Lung (tissue), 12 donors: ENCODE data around the gene RPRD1B. TPM values are rescaled to one million over a fixed set of nuclear protein-coding genes. Genes with fewer than 3 reads are reported as not detected.

Experiments
- ATAC-seq: fragments of 200-7000 bp; cut with Tn5 transposase; one replicate; pipeline ENCODE4 v1.9.1; 2020; ENCODE audit warnings: moderate number of reproducible peaks; ENCODE audit not compliant: insufficient read depth, low FRiP score
- DNase-seq, 3 donors: peaks; one replicate each; pipeline ENCODE4 v3.0.0-alpha.2; 2013 to 2017
- H3K27ac ChIP-seq, 2 donors: one replicate each; pipeline ENCODE4 v1.5.1; 2013; ENCODE audit warnings: mild to moderate bottlenecking in 2 of 2, moderate library complexity in 2 of 2, control low read depth in 1 of 2, inconsistent platforms in 1 of 2, low read depth in 1 of 2, low read length in 1 of 2
- H3K27me3 ChIP-seq, 3 donors: one replicate each; pipeline ENCODE4 v1.5.1; 2013; ENCODE audit warnings: low read length in 2 of 3; ENCODE audit not compliant: control insufficient read depth in 3 of 3, insufficient read depth in 3 of 3
- H3K36me3 ChIP-seq, 4 donors: one replicate each; pipeline ENCODE4 v1.5.1; 2013; ENCODE audit warnings: low read length in 4 of 4, mild to moderate bottlenecking in 1 of 4, moderate library complexity in 1 of 4; ENCODE audit not compliant: control insufficient read depth in 4 of 4, insufficient read depth in 4 of 4
- H3K4me1 ChIP-seq, 5 donors: one replicate each; pipeline ENCODE4 v1.5.1; 2013; ENCODE audit warnings: low read length in 5 of 5, mild to moderate bottlenecking in 2 of 5, moderate library complexity in 1 of 5; ENCODE audit not compliant: control insufficient read depth in 5 of 5, insufficient read depth in 5 of 5
- H3K4me3 ChIP-seq: one replicate; pipeline ENCODE4 v1.5.1; 2013; ENCODE audit warnings: mild to moderate bottlenecking, control low read depth, moderate library complexity
- H3K9ac ChIP-seq, 2 donors: one replicate each; pipeline ENCODE4 v1.5.1; 2013; ENCODE audit warnings: low read length in 2 of 2, control low read depth in 1 of 2; ENCODE audit not compliant: insufficient read depth in 1 of 2
- H3K9me3 ChIP-seq, 4 donors: one replicate each; pipeline ENCODE4 v1.5.1; 2013; ENCODE audit warnings: low read length in 3 of 4, mild to moderate bottlenecking in 1 of 4, moderate library complexity in 1 of 4; ENCODE audit not compliant: control insufficient read depth in 4 of 4, insufficient read depth in 3 of 4
- CTCF ChIP-seq: IDR thresholded peaks from 2 replicates; pipeline ENCODE4 v1.5.1; 2012; ENCODE audit warnings: mild to moderate bottlenecking; ENCODE audit errors: control extremely low read depth, extremely low read depth
- WGBS, 2 donors: extraction: QIAGEN DNeasy Blood & Tissue Kit; methylation state at CpG; one replicate each; pipeline ENCODE4 v1.1.7; 2013; 5-methylcytosine and 5-hydroxymethylcytosine counted together
- polyA plus RNA-seq, 2 donors: library from polyadenylated mRNA; stranded (reverse); fragments of 200-250 nt; gene quantifications; one replicate each; pipeline ENCODE4 v1.2.1, GENCODE V29; 2013
- total RNA-seq, 2 donors: library from RNA; depleted of rRNA in 1 of 2; stranded (reverse); fragments of >200 nt in 1 of 2; gene quantifications; one replicate each; pipeline ENCODE4 v1.2.1, GENCODE V29; 2014 to 2021
- donor health status: control.
- donor health status: control.
- donor health status: Bipolar disorder and iron deficiency.
- donor health status: healthy.
- donor health status: DM: yes; HTN: yes; CAD: no.

The RPRD1B gene
- total and polyA plus RNA-seq, 4 donors: 6.8 to 58.6 (median 26.6) TPM

GRCh38 chr20:37986044-37986858, 47.3 kb upstream of the RPRD1B start:
- Histone ChIP-seq H3K4me3 (no peak overlapping the region), H3K9me3 (peaks cover 0 to 2% (median 0%) of the 10 kb centered on the region in 4 donors), H3K4me1 (peaks cover 8 to 69% (median 54%) of the 10 kb centered on the region in 5 donors), H3K9ac (no peak overlapping the region), H3K36me3 (peaks cover 0 to 13% (median 6%) of the 10 kb centered on the region in 4 donors), H3K27me3 (no peaks in the 10 kb centered on the region), H3K27ac (peak overlapping the region; percentile 83 to 88)
- 68 to 80% methylated on average over 9 of the region's 9 CpGs for WGBS, 2 donors
- TF ChIP-seq CTCF: no peak
- DNase-seq (peak in 1 of 3 donors; percentile 14), ATAC-seq (no peak)

- TF ChIP-seq CTCF: no peak
- DNase-seq (peak; percentile 81 to 94 (median 88)), ATAC-seq (peak; percentile 39)
- H3K27ac ChIP-seq: peak overlapping the region; percentile 88 to 90
- peaks cover 0 to 2% (median 0%) of the 10 kb centered on the region in 4 donors for H3K9me3 ChIP-seq
- peak overlapping the region in 1 of 2 donors; percentile 48 for H3K9ac ChIP-seq
- H3K4me1 ChIP-seq: peaks cover 11 to 77% (median 62%) of the 10 kb centered on the region in 5 donors
- no peak overlapping the region for H3K4me3 ChIP-seq
- 59 to 74% methylated on average over 9 of the region's 9 CpGs for WGBS, 2 donors
- H3K27me3 ChIP-seq: no peaks in the 10 kb centered on the region
- H3K36me3 ChIP-seq: peaks cover 0 to 10% (median 4%) of the 10 kb centered on the region in 4 donors
These were observed 46.5 kb upstream of the RPRD1B start for GRCh38 chr20:37986873-37987601.

GRCh38 chr20:37987602-37988290, 45.8 kb upstream of the RPRD1B start:
- DNase-seq: peak in 2 of 3 donors; percentile 63 to 70
- TF ChIP-seq CTCF: no peak

More at GRCh38 chr20:37987602-37988290, 45.8 kb upstream of the RPRD1B start:
- ATAC-seq: no peak
- Histone ChIP-seq H3K4me1 (peaks cover 13 to 84% (median 66%) of the 10 kb centered on the region in 5 donors), H3K9ac (peak overlapping the region in 1 of 2 donors; percentile 48), H3K27me3 (no peaks in the 10 kb centered on the region), H3K9me3 (peaks cover 0 to 2% (median 0%) of the 10 kb centered on the region in 4 donors), H3K36me3 (peaks cover 0 to 10% (median 4%) of the 10 kb centered on the region in 4 donors), H3K27ac (peak overlapping the region; percentile 88 to 90), H3K4me3 (no peak overlapping the region)
- 81 to 86% methylated on average over 12 of the region's 12 CpGs for WGBS, 2 donors
